ENCODE measurements around the gene MACROD1.

MACROD1 gene

DNA sequence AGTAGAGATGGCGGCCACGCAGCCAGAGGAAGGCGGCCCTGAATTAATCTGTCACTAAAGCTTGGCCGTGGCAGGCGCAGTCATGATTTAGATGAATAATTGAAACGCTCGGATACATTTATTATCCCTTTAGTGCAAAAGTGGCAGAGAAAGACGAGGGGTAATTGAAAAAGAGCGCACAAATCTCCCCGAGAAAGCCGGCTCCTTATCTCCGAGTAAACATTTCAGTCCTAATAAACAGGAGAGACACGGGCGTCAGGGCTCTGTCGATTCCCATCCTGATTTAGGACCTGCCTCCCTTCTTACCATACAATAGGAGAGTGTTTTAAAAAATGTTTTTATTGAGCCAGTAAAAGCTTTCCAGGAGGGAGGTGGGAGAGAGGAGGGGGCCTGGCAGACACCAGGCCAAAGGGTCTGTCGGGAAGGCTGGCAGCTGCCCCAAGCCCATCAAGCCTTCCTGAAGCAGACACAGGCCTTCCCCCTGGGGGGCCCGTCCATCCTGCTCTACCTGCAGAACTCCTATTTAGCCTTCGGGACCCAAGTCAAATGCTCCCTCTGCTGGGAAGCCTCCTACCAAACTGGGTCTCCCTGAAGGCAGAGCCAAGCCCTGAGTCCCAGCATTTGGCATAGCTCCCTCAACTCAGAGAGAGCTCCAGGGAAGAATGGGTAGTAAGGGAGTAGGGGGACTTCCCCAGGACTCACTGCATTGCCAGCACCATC lies 156.8 kb downstream of the MACROD1 start:
- H3K4me2 ChIP-seq (ENCODE audit: low read length): no peak overlapping the region
- no peaks in the 10 kb centered on the region for H3K9me3 ChIP-seq (ENCODE audit: control insufficient read depth, low read length)
- no peak overlapping the region for H3K4me3 ChIP-seq (ENCODE audit: low read depth, low read length)
- H2AFZ ChIP-seq: no peak overlapping the region
- H3K79me2 ChIP-seq: no peaks in the 10 kb centered on the region
- TF ChIP-seq, protein P1, sequence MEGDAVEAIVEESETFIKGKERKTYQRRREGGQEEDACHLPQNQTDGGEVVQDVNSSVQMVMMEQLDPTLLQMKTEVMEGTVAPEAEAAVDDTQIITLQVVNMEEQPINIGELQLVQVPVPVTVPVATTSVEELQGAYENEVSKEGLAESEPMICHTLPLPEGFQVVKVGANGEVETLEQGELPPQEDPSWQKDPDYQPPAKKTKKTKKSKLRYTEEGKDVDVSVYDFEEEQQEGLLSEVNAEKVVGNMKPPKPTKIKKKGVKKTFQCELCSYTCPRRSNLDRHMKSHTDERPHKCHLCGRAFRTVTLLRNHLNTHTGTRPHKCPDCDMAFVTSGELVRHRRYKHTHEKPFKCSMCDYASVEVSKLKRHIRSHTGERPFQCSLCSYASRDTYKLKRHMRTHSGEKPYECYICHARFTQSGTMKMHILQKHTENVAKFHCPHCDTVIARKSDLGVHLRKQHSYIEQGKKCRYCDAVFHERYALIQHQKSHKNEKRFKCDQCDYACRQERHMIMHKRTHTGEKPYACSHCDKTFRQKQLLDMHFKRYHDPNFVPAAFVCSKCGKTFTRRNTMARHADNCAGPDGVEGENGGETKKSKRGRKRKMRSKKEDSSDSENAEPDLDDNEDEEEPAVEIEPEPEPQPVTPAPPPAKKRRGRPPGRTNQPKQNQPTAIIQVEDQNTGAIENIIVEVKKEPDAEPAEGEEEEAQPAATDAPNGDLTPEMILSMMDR (IDR thresholded peaks at IDR 0.05): no peak
- H3K4me1 ChIP-seq: no peaks in the 10 kb centered on the region
- no peak overlapping the region for H3K9ac ChIP-seq
- H3K27me3 ChIP-seq (ENCODE audit: control insufficient read depth, insufficient read depth, low read length): no peaks in the 10 kb centered on the region
- H3K36me3 ChIP-seq (ENCODE audit: control insufficient read depth, insufficient read depth, low read length): no peaks in the 10 kb centered on the region
- no peak overlapping the region for H3K27ac ChIP-seq

DNA sequence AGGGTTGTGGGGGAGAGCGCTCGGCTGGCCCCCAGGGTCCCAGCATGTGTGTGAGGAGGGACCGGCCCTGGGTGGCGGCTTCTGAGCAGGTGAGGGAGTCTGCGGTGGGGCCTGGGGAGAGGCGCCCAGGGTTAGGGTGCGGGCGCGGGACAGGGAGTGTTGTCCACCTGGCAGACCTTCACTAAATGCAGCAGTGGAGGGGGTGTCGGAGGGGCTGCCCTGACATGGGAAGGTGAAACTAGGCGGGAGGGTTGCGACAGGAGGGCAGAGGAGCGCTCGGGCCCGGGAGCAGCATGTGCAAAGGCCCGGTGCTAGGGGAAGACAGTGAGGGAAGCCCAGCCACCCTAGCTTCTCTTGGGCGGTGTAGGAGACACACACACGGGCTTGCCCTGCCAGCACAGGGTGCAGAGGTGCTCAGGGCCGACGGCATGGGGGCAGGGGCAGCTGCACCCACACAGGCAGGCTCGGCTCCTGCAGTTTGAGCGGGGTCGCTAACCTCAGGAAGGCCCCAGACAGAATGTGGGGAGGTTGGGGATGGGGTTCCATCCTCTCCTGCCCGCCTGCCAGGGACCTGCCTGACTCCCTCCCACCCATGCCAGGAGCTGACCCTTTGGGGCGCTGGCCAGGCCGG lies 157.5 kb downstream of the MACROD1 start:
- no peak overlapping the region for H3K27ac ChIP-seq

DNA sequence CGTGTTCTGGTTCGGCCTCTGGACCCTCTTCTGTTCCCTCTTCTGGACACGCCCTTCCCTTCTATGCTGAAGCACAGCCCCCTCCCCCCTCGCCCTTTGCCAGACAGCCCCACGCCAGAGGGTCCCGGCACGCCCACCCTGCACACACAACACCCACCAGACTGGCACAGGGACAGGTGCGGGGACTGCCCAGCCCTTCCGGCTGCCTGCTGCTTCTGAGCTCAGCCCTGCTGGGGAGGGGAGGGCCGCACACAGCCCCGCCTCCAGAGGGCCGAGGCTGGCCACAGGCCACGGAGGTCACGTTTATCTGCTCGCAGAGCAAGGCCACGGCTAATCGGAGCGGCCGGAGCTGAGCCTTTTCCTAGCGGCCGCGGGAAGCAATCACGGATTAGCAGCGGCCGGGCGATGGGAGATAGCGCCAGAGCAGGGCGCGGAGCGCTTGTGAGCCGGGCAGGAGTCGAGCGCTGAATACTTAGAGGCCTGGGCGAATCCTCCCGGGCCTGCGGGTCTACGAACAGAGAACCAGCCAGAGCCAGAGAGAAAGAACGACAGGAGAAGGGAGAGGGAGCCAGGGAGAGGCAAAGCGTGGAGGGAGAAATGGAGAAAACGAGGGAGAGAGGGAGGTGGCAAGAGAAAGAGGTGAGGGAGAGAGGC lies 158.2 kb downstream of the MACROD1 start:
- Histone ChIP-seq H3K9me3 (ENCODE audit: control insufficient read depth, low read length) (no peaks in the 10 kb centered on the region), H3K4me3 (ENCODE audit: low read depth, low read length) (peak overlapping the region; percentile 25), H2AFZ (peak overlapping the region; percentile 77), H3K36me3 (ENCODE audit: control insufficient read depth, insufficient read depth, low read length) (no peaks in the 10 kb centered on the region), H3K9ac (no peak overlapping the region), H3K27ac (peak overlapping the region; percentile 24), H3K4me1 (no peaks in the 10 kb centered on the region), H3K4me2 (ENCODE audit: low read length) (peak overlapping the region; percentile 61), H3K27me3 (ENCODE audit: control insufficient read depth, insufficient read depth, low read length) (no peaks in the 10 kb centered on the region), H3K79me2 (no peaks in the 10 kb centered on the region)
- TF ChIP-seq, protein P1 (IDR thresholded peaks at IDR 0.05): peak; percentile 7

More for the DNA sequence above, 157.5 kb downstream of the MACROD1 start:
- H3K4me2 ChIP-seq (ENCODE audit: low read length): peak overlapping the region; percentile 61
- H3K36me3 ChIP-seq (ENCODE audit: control insufficient read depth, insufficient read depth, low read length): no peaks in the 10 kb centered on the region
- no peak overlapping the region for H3K4me3 ChIP-seq (ENCODE audit: low read depth, low read length)
- no peak overlapping the region for H2AFZ ChIP-seq
- no peaks in the 10 kb centered on the region for H3K4me1 ChIP-seq
- no peaks in the 10 kb centered on the region for H3K9me3 ChIP-seq (ENCODE audit: control insufficient read depth, low read length)
- TF ChIP-seq, protein P1 (IDR thresholded peaks at IDR 0.05): no peak
- no peak overlapping the region for H3K9ac ChIP-seq
- no peaks in the 10 kb centered on the region for H3K79me2 ChIP-seq
- no peaks in the 10 kb centered on the region for H3K27me3 ChIP-seq (ENCODE audit: control insufficient read depth, insufficient read depth, low read length)

GRCh38 chr11:64007160-64007628 lies 158.7 kb downstream of the MACROD1 start:
- TF ChIP-seq, protein P1 (IDR thresholded peaks at IDR 0.05): no peak
- no peak overlapping the region for H3K9ac ChIP-seq
- H3K27me3 ChIP-seq (ENCODE audit: control insufficient read depth, insufficient read depth, low read length): no peaks in the 10 kb centered on the region
- H3K4me2 ChIP-seq (ENCODE audit: low read length): peak overlapping the region; percentile 61
- H3K4me3 ChIP-seq (ENCODE audit: low read depth, low read length): peak overlapping the region; percentile 25
- no peaks in the 10 kb centered on the region for H3K79me2 ChIP-seq
- no peaks in the 10 kb centered on the region for H3K36me3 ChIP-seq (ENCODE audit: control insufficient read depth, insufficient read depth, low read length)
- H3K27ac ChIP-seq: no peak overlapping the region
- H2AFZ ChIP-seq: no peak overlapping the region
- no peaks in the 10 kb centered on the region for H3K9me3 ChIP-seq (ENCODE audit: control insufficient read depth, low read length)
- no peaks in the 10 kb centered on the region for H3K4me1 ChIP-seq
